IMR-90 (cell line): ENCODE measurements around the gene EXOC1L. TPM values are rescaled to one million over a fixed set of nuclear protein-coding genes. Genes with fewer than 3 reads are reported as not detected.

Experiments
- ATAC-seq: fragments of 200-7000 bp; cut with Tn5 transposase; 2 replicates; pipeline ENCODE4 v1.9.1; 2020; ENCODE audit warnings: low read depth, mild to moderate bottlenecking, moderate library complexity
- BruUV-seq: library from RNA; stranded (reverse); fragments of 400-500 nt; replicated peaks from 2 replicates; lab custom pipeline; 2021; lab: Mats Ljungman, UMichigan
- CTCF ChIA-PET: fragments of 300-600 bp; formaldehyde crosslinking; extraction: SDS; loops from one replicate; lab custom pipeline; 2021; ENCODE audit warnings: antibody characterized with exemption; lab: Yijun Ruan, JAX
- POLR2A ChIA-PET: fragments of 300-600 bp; sonication (Branson Sonifier 250); formaldehyde crosslinking; loops from one replicate; lab custom pipeline; 2022; ENCODE audit warnings: antibody characterized with exemption; ENCODE audit not compliant: unreplicated experiment; lab: Charles Lee
- DNase-seq: peaks from one replicate; pipeline ENCODE4 v3.0.0; 2013
- H2AFZ ChIP-seq: replicated peaks from 2 replicates; pipeline ENCODE3; 2013; ENCODE audit warnings: low read length, mild to moderate bottlenecking; ENCODE audit not compliant: poor library complexity
- H2AK5ac ChIP-seq: 2 replicates; pipeline ENCODE4 v1.6.1; 2013; ENCODE audit warnings: low read depth, low read length, inconsistent platforms
- H2AK9ac ChIP-seq: replicated peaks from 2 replicates; pipeline ENCODE3; 2013; ENCODE audit warnings: mild to moderate bottlenecking, low read depth, low read length, moderate library complexity; ENCODE audit not compliant: poor library complexity
- H2BK120ac ChIP-seq: 2 replicates; pipeline ENCODE4 v1.6.1; 2013; ENCODE audit warnings: low read depth, low read length, inconsistent platforms
- H2BK15ac ChIP-seq: 3 replicates; pipeline ENCODE4 v1.6.1; 2013; ENCODE audit warnings: low read depth, low read length, inconsistent platforms
- H2BK20ac ChIP-seq: 2 replicates; pipeline ENCODE4 v1.6.1; 2013; ENCODE audit warnings: low read depth, mild to moderate bottlenecking, inconsistent platforms, low read length, moderate library complexity
- H2BK5ac ChIP-seq: 2 replicates; pipeline ENCODE4 v1.6.1; 2013; ENCODE audit warnings: mild to moderate bottlenecking, low read depth, low read length, inconsistent platforms; ENCODE audit not compliant: poor library complexity, severe bottlenecking
- H3K14ac ChIP-seq: replicated peaks from 2 replicates; pipeline ENCODE4 v1.6.1; 2013; ENCODE audit warnings: low read depth, low read length, inconsistent platforms
- H3K18ac ChIP-seq: 2 replicates; pipeline ENCODE4 v1.6.1; 2013; ENCODE audit warnings: low read depth, low read length, control low read depth
- H3K23ac ChIP-seq: 2 replicates; pipeline ENCODE4 v1.6.1; 2013; ENCODE audit warnings: low read depth, low read length, inconsistent platforms
- H3K27ac ChIP-seq: 2 replicates; pipeline ENCODE4 v1.5.1; 2013; ENCODE audit warnings: mild to moderate bottlenecking, control low read depth, low read length; ENCODE audit not compliant: insufficient read depth
- H3K27me3 ChIP-seq: 2 replicates; pipeline ENCODE4 v1.6.1; 2013; ENCODE audit warnings: low read length; ENCODE audit not compliant: control insufficient read depth, insufficient read depth
- H3K36me3 ChIP-seq: 2 replicates; pipeline ENCODE4 v1.6.1; 2013; ENCODE audit warnings: low read length, mixed read lengths; ENCODE audit not compliant: control insufficient read depth, insufficient read depth
- H3K4ac ChIP-seq: 2 replicates; pipeline ENCODE4 v1.6.1; 2013; ENCODE audit warnings: low read depth, low read length, inconsistent platforms
- H3K4me1 ChIP-seq: 2 replicates; pipeline ENCODE4 v1.6.1; 2013; ENCODE audit warnings: low read length, mixed read lengths; ENCODE audit not compliant: control insufficient read depth, insufficient read depth
- H3K4me2 ChIP-seq: 2 replicates; pipeline ENCODE4 v1.6.1; 2013; ENCODE audit warnings: low read depth, mild to moderate bottlenecking, control low read depth, low read length, moderate library complexity
- H3K4me3 ChIP-seq: 2 replicates; pipeline ENCODE4 v1.5.1; 2013; ENCODE audit warnings: low read depth, mild to moderate bottlenecking, control low read depth, low read length, moderate library complexity; ENCODE audit not compliant: insufficient read depth
- H3K56ac ChIP-seq: 2 replicates; pipeline ENCODE4 v1.6.1; 2013; ENCODE audit warnings: low read length, inconsistent platforms; ENCODE audit not compliant: insufficient read depth; ENCODE audit errors: extremely low read depth
- H3K79me1 ChIP-seq, 2 experiments: 2 replicates each; pipeline ENCODE4 v1.6.1; 2013; ENCODE audit warnings: low read length in 2 of 2, inconsistent platforms in 1 of 2, low read depth in 1 of 2
- H3K9ac ChIP-seq: 2 replicates; pipeline ENCODE4 v1.6.1; 2013; ENCODE audit warnings: low read depth, low read length, control low read depth
- H3K9me1 ChIP-seq: 2 replicates; pipeline ENCODE4 v1.6.1; 2013; ENCODE audit warnings: low read length, inconsistent platforms; ENCODE audit not compliant: insufficient read depth
- H3K9me3 ChIP-seq: 2 replicates; pipeline ENCODE4 v1.6.1; 2013; ENCODE audit warnings: low read length; ENCODE audit not compliant: control insufficient read depth, insufficient read depth
- H4K20me1 ChIP-seq: 2 replicates; pipeline ENCODE4 v1.6.1; 2013; ENCODE audit warnings: low read length, inconsistent platforms; ENCODE audit not compliant: insufficient read depth
- H4K5ac ChIP-seq: 2 replicates; pipeline ENCODE4 v1.6.1; 2013; ENCODE audit warnings: mild to moderate bottlenecking, low read depth, low read length, control low read depth
- H4K8ac ChIP-seq, 2 experiments: 2 replicates each; pipeline ENCODE4 v1.6.1; 2013; ENCODE audit warnings: low read depth in 2 of 2, low read length in 2 of 2, control low read depth in 1 of 2, inconsistent platforms in 1 of 2
- H4K91ac ChIP-seq: 2 replicates; pipeline ENCODE4 v1.6.1; 2013; ENCODE audit warnings: low read depth, low read length, inconsistent platforms; ENCODE audit not compliant: insufficient read depth
- BHLHE40 ChIP-seq: fragments of 150-350 bp; IDR thresholded peaks from 2 replicates; pipeline ENCODE4 v1.6.1; 2016; ENCODE audit warnings: mild to moderate bottlenecking, low read depth, low read length
- CEBPB ChIP-seq: IDR thresholded peaks from 2 replicates; pipeline ENCODE4 v1.6.1; 2012; ENCODE audit warnings: low read depth, low read length, improper control_type of control experiment
- ELK1 ChIP-seq: fragments of 150-350 bp; IDR thresholded peaks from 2 replicates; pipeline ENCODE4 v1.6.1; 2016; ENCODE audit warnings: low read depth, mild to moderate bottlenecking, low read length, moderate library complexity, borderline replicate concordance
- FOS ChIP-seq: fragments of 150-350 bp; IDR thresholded peaks from 2 replicates; pipeline ENCODE4 v1.6.1; 2016; ENCODE audit warnings: low read depth, low read length
- MAZ ChIP-seq: IDR thresholded peaks from 2 replicates; pipeline ENCODE4 v1.6.1; 2012; ENCODE audit warnings: low read depth, mild to moderate bottlenecking, low read length, improper control_type of control experiment, moderate library complexity, borderline replicate concordance
- RCOR1 ChIP-seq: IDR thresholded peaks from 2 replicates; pipeline ENCODE4 v1.6.1; 2012; ENCODE audit warnings: mild to moderate bottlenecking, low read length, improper control_type of control experiment; ENCODE audit not compliant: insufficient replicate concordance
- WGBS, 2 experiments: methylation state at CpG; one replicate each; pipeline versions ENCODE4 v1.1.5 to v1.1.7; 2013; ENCODE audit warnings: missing lambda C conversion rate in 2 of 2; ENCODE audit not compliant: insufficient read length in 1 of 2; ENCODE audit errors: extremely low coverage in 2 of 2; 5-methylcytosine and 5-hydroxymethylcytosine counted together
- dilution Hi-C: fragments of 300-500 bp; cut with HindIII; formaldehyde crosslinking; loops from one replicate; pipeline ENCODE4 v1.14.3; 2018; ENCODE audit warnings: low sequenced_read_pairs; ENCODE audit not compliant: unreplicated experiment
- in situ Hi-C: fragments of 300-500 bp; cut with MboI; formaldehyde crosslinking; loops from 3 replicates; pipeline ENCODE4 v1.14.3; 2019; ENCODE audit warnings: low sequenced_read_pairs, inconsistent platforms, mixed read lengths
- intact Hi-C: fragments of 100-400 bp; cut with micrococcal nuclease; formaldehyde crosslinking; loops from 2 replicates; pipeline ENCODE4 v1.10.0; 2022
- polyA plus RNA-seq, 3 experiments: library from polyadenylated mRNA; depleted of rRNA; stranded (reverse); fragments of >200 nt; gene quantifications; 2 replicates each; pipeline ENCODE4 v1.2.3, GENCODE V29; 2012; ENCODE audit warnings: low replicate concordance in 1 of 3
- total RNA-seq: library from RNA; depleted of rRNA; stranded (reverse); fragments of >200 nt; gene quantifications from 2 replicates; pipeline ENCODE4 v1.2.3, GENCODE V29; 2012

The EXOC1L gene
- total and polyA plus RNA-seq, 2 of the 4 experiments (the other 2 are of a cell fraction) = not detected

DNA sequence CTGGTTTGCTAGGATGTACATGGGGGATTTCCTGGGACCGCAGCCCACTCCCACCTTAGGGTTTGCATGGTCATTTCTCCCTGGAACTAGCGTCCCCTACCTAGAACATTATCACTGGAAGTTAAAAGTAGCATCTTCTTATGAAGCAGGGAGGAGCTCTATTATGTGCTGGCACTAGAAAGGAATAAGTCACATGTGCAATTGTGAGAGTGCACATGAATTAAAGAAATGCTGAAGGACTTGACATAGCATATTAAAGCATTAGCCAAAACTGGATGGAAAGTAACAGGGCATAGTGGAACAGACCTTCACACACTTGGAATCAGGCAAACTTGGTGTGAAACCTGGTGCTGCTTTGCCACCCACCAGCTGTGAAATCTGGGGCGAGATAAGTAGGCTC is 2.7 kb downstream of the EXOC1L start:
- no peak for DNase-seq
- in situ Hi-C loops = no loop called here
- Histone ChIP-seq H3K9ac (no peak overlapping the region), H3K56ac (no peak overlapping the region), H2AFZ (no peak overlapping the region), H3K18ac (no peak overlapping the region), H2BK5ac (no peak overlapping the region), H3K4me3 (no peak overlapping the region), H4K5ac (no peak overlapping the region), H3K4me1 (no peaks in the 10 kb centered on the region), H2BK120ac (no peak overlapping the region), H4K8ac (no peak overlapping the region), H4K91ac (no peak overlapping the region), H3K36me3 (no peaks in the 10 kb centered on the region), H3K27me3 (peaks cover 10% of the 10 kb centered on the region), H2AK5ac (no peak overlapping the region), H2BK15ac (no peak overlapping the region), H2BK20ac (no peak overlapping the region), H3K79me1 (no peaks in the 10 kb centered on the region), H3K4me2 (no peak overlapping the region), H2AK9ac (no peak overlapping the region), H3K27ac (no peak overlapping the region), H4K20me1 (no peaks in the 10 kb centered on the region), H3K9me1 (no peaks in the 10 kb centered on the region), H3K4ac (no peak overlapping the region), H3K9me3 (no peaks in the 10 kb centered on the region), H3K23ac (no peak overlapping the region), H3K14ac (no peak overlapping the region)
- dilution Hi-C loops = no loop called here
- ChIA-PET POLR2A (no interaction called here), CTCF (no interaction called here)
- no TSS peak for BruUV-seq
- no peak for ATAC-seq
- intact Hi-C loops = no loop called here
- no CpG with 5 or more reads among the region's 3 CpGs for WGBS, 2 experiments
- TF ChIP-seq FOS (no peak), ELK1 (no peak), RCOR1 (no peak), MAZ (no peak), BHLHE40 (no peak), CEBPB (no peak)
